NCI-H2107 treated with DMSO at 0.1 percent for 48 hours (cell line): Measurements from ENCODE around the gene TGFA.
"Not testable (repeated sequence)": the region's sequence is repeated elsewhere in the genome, so short reads cannot be mapped to it uniquely, and the experiment has no call there.

Source experiments
- DNase-seq: peaks from one replicate; lab custom pipeline; 2025; ENCODE audit not compliant: unreplicated experiment; lab: John Stamatoyannopoulos, UW

TGFA gene

GRCh38 chr2:70466647-70467046, 87.0 kb downstream of the TGFA start:
- not testable (repeated sequence) for DNase-seq

GRCh38 chr2:70463997-70464396, 89.6 kb downstream of the TGFA start:
- no peak for DNase-seq

GRCh38 chr2:70463581-70463980, 90.0 kb downstream of the TGFA start:
- DNase-seq, result no peak

GRCh38 chr2:70461981-70462876, 91.4 kb downstream of the TGFA start:
- DNase-seq, result no peak

GRCh38 chr2:70461414-70461813, 92.2 kb downstream of the TGFA start:
- no peak for DNase-seq

GRCh38 chr2:70460333-70460732, 93.3 kb downstream of the TGFA start:
- DNase-seq, result no peak

GRCh38 chr2:70458661-70459060, 95.0 kb downstream of the TGFA start:
- DNase-seq, result no peak

GRCh38 chr2:70456585-70457495, 96.8 kb downstream of the TGFA start:
- no peak for DNase-seq

GRCh38 chr2:70454936-70455544, 98.6 kb downstream of the TGFA start:
- no peak for DNase-seq

GRCh38 chr2:70450641-70451250, 102.9 kb downstream of the TGFA start:
- no peak for DNase-seq

GRCh38 chr2:70448041-70448440, 105.6 kb downstream of the TGFA start:
- DNase-seq, result no peak

GRCh38 chr2:70443726-70444125, 109.9 kb downstream of the TGFA start:
- DNase-seq, result no peak

- DNase-seq, result no peak
Measured at GRCh38 chr2:70443078-70443465, 110.6 kb downstream of the TGFA start.

- DNase-seq, result no peak
Measured at GRCh38 chr2:70442301-70443077, 111.1 kb downstream of the TGFA start.

GRCh38 chr2:70440621-70441020, 113.0 kb downstream of the TGFA start:
- no peak for DNase-seq

GRCh38 chr2:70435138-70435537, 118.5 kb downstream of the TGFA start:
- no peak for DNase-seq

- no peak for DNase-seq
Measured at GRCh38 chr2:70433315-70433714, 120.3 kb downstream of the TGFA start.

GRCh38 chr2:70431716-70432347, 121.8 kb downstream of the TGFA start:
- DNase-seq, result no peak

GRCh38 chr2:70426341-70426740, 127.3 kb downstream of the TGFA start:
- no peak for DNase-seq
